Tibial artery (tissue), 4 donors: ENCODE data around the gene ZNF644.

Source experiments
- DNase-seq, 2 donors: peaks; one replicate each; pipeline ENCODE4 v3.0.0-alpha.2; 2019
- H3K27ac ChIP-seq, 2 donors: fragments of 200-600 bp; sonication (generic) in 1 of 2; 1 replicate in 1 of 2; 2 replicates in 1 of 2; pipeline ENCODE4 v1.5.1; 2018 to 2019; ENCODE audit warnings: mild to moderate bottlenecking in 1 of 2
- H3K27me3 ChIP-seq, 2 donors: fragments of 200-600 bp; sonication (generic) in 1 of 2; one replicate each; pipeline versions ENCODE4 v1.5.1 to v1.6.0; 2016 to 2019
- H3K36me3 ChIP-seq, 3 donors: fragments of 200-600 bp; sonication (generic) in 2 of 3; one replicate each; pipeline ENCODE4 v1.5.1; 2016 to 2019; ENCODE audit warnings: mild to moderate bottlenecking in 2 of 3
- H3K4me1 ChIP-seq, 4 donors: fragments of 200-600 bp; sonication (generic) in 2 of 4; 1 replicate in 3 of 4; 2 replicates in 1 of 4; pipeline ENCODE4 v1.5.1; 2016 to 2019
- H3K4me3 ChIP-seq, 2 donors: fragments of 200-600 bp; sonication (generic) in 1 of 2; 1 replicate in 1 of 2; 2 replicates in 1 of 2; pipeline ENCODE4 v1.5.1; 2018 to 2019; ENCODE audit warnings: mild to moderate bottlenecking in 2 of 2
- H3K9me3 ChIP-seq, 3 donors: fragments of 200-600 bp; sonication (generic) in 1 of 3; one replicate each; pipeline ENCODE4 v1.5.1; 2016 to 2019
- intact Hi-C: fragments of 100-400 bp; cut with DNase I; formaldehyde crosslinking; loops from one replicate; pipeline ENCODE4 v1.15.0; 2023; ENCODE audit warnings: low total_unique reads
- TF ChIP-seq, protein P1 (sequence below), 2 experiments: fragments of 200-600 bp in 1 of 2; fragments of 450-650 bp in 1 of 2; IDR thresholded peaks; one replicate each; pipeline ENCODE4 v1.5.1; 2017 to 2019; ENCODE audit warnings: antibody characterized with exemption in 2 of 2, mild to moderate bottlenecking in 1 of 2, moderate library complexity in 1 of 2

ZNF644 gene

DNA sequence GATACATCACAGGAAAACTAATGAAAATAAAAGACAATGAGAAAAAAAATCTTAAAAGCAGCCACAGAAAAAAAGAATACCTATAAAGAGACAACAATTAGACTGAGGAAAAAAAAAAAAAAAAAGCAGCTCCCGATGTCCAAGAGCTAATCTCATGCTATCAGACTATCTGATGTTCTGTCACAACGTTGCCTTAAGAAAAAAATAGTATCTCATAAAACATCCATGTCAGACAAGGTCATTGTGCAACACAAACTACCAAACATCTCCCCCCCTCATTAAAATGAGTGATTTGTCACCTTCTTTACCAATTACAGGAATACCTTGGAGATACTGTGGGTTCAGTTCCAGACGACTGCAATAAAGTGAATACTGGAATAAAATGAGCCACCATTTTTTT, 68.9 kb downstream of the ZNF644 start:
- no peaks in the 10 kb centered on the region for H3K9me3 ChIP-seq
- no peak overlapping the region for H3K27ac ChIP-seq
- H3K36me3 ChIP-seq, result peaks cover 0 to 9% (median 0%) of the 10 kb centered on the region in 3 donors
- no peak overlapping the region for H3K4me3 ChIP-seq
- intact Hi-C loops, result no loop called here
- DNase-seq, result no peak
- TF ChIP-seq, protein P1, sequence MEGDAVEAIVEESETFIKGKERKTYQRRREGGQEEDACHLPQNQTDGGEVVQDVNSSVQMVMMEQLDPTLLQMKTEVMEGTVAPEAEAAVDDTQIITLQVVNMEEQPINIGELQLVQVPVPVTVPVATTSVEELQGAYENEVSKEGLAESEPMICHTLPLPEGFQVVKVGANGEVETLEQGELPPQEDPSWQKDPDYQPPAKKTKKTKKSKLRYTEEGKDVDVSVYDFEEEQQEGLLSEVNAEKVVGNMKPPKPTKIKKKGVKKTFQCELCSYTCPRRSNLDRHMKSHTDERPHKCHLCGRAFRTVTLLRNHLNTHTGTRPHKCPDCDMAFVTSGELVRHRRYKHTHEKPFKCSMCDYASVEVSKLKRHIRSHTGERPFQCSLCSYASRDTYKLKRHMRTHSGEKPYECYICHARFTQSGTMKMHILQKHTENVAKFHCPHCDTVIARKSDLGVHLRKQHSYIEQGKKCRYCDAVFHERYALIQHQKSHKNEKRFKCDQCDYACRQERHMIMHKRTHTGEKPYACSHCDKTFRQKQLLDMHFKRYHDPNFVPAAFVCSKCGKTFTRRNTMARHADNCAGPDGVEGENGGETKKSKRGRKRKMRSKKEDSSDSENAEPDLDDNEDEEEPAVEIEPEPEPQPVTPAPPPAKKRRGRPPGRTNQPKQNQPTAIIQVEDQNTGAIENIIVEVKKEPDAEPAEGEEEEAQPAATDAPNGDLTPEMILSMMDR (IDR thresholded peaks at IDR 0.05), result no peak
- peaks cover 0 to 6% (median 0%) of the 10 kb centered on the region in 4 donors for H3K4me1 ChIP-seq
- no peaks in the 10 kb centered on the region for H3K27me3 ChIP-seq

DNA sequence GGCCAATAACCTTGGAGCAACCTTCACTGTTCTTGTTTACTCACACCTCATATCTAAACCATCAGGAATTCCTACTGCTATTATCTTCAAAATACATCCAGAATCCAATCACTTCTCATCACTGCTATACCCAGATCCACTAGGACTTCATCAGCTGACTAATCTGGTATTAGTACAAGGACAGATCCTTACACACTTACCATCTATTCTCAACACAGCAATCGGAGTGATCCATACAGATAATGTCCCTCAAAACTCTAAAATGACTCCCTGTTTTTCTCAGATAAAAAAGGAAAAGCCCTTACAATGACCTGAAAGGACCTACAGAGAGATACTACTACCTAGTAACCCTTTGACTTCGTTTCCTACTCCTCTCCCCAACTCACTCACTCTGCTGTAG, 70.8 kb downstream of the ZNF644 start:
- Histone ChIP-seq H3K27me3 (no peaks in the 10 kb centered on the region), H3K36me3 (peaks cover 0 to 9% (median 0%) of the 10 kb centered on the region in 3 donors), H3K9me3 (no peaks in the 10 kb centered on the region), H3K27ac (no peak overlapping the region), H3K4me3 (no peak overlapping the region), H3K4me1 (peaks cover 0 to 15% (median 0%) of the 10 kb centered on the region in 4 donors)
- intact Hi-C loops, result no loop called here
- DNase-seq, result no peak
- TF ChIP-seq, protein P1 (IDR thresholded peaks at IDR 0.05), result no peak

DNA sequence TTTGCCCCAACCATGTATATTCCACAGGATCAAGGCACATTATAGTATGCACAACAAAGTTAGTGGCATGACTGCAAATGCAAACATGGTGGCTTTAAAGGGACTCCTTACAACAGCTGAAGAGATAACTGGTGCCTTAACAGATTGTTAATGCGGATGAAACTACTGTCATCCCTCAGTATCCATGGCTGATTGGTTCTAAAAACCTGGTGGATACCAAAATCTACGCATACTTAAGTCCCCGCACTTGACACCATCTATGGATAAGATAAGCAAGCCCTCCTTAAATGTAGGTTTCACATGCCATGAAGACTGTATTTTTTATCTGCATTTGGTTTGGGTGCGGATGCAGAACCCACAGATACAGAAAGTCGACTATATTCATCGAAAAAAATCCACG, 73.5 kb downstream of the ZNF644 start:
- DNase-seq, result no peak
- Histone ChIP-seq H3K27ac (no peak overlapping the region), H3K36me3 (peaks cover 0 to 5% (median 0%) of the 10 kb centered on the region in 3 donors), H3K27me3 (no peaks in the 10 kb centered on the region), H3K9me3 (no peaks in the 10 kb centered on the region), H3K4me1 (peaks cover 0 to 15% (median 0%) of the 10 kb centered on the region in 4 donors), H3K4me3 (no peak overlapping the region)
- intact Hi-C loops, result no loop called here
- TF ChIP-seq, protein P1 (IDR thresholded peaks at IDR 0.05), result no peak

DNA sequence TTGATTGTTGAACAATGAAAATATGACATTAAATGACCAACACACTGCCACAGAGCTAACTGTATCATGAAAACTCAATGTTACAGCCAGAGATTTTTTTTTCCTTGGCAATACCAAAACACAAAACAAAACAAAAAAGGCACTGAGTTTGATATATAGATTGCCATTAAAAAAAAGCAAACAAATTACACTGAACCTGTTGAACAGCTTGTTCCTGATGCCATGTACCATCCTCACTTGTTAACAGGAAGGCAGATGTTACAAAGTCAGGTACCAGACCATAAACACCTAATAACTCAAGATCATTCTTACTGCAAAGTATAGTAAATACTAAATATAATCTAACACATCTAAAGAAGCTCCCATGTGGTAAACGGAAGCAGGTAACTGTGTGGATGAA, 75.2 kb downstream of the ZNF644 start:
- Histone ChIP-seq H3K27ac (no peak overlapping the region), H3K27me3 (no peaks in the 10 kb centered on the region), H3K4me3 (no peak overlapping the region), H3K4me1 (peaks cover 0 to 15% (median 0%) of the 10 kb centered on the region in 4 donors), H3K9me3 (no peaks in the 10 kb centered on the region), H3K36me3 (peaks cover 0 to 5% (median 0%) of the 10 kb centered on the region in 3 donors)
- DNase-seq, result no peak
- intact Hi-C loops, result no loop called here
- TF ChIP-seq, protein P1 (IDR thresholded peaks at IDR 0.05), result no peak

- Histone ChIP-seq H3K4me1 (peaks cover 0 to 15% (median 0%) of the 10 kb centered on the region in 4 donors), H3K27me3 (no peaks in the 10 kb centered on the region), H3K9me3 (no peaks in the 10 kb centered on the region), H3K27ac (no peak overlapping the region), H3K36me3 (peaks cover under 1 to 12% (median 6%) of the 10 kb centered on the region in 3 donors), H3K4me3 (no peak overlapping the region)
- no peak for DNase-seq
- intact Hi-C loops, result no loop called here
- TF ChIP-seq, protein P1 (IDR thresholded peaks at IDR 0.05), result no peak
These were observed 76.5 kb downstream of the ZNF644 start for GRCh38 chr1:90945287-90945686.

DNA sequence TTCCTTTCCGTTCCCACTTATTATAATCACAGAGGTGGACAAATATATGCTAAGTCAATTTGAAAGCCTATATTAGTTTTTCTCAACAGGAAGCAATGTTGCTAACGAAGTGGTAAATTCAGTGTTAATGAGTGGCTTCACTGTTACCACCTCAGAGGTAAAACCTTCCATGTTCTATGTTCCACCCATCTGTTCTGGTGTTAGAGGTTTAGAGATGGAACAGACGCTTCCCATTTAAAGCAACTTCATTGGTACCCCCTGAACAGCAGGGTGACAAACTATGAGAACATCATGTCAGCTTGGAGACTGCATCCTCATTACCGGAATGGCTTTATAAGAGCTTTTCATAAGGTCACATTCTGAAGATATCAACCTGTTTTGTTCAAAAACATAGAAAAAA, 77.9 kb downstream of the ZNF644 start:
- TF ChIP-seq, protein P1 (IDR thresholded peaks at IDR 0.05), result no peak
- intact Hi-C loops, result no loop called here
- H3K4me3 ChIP-seq, result no peak overlapping the region
- H3K27ac ChIP-seq, result no peak overlapping the region
- peaks cover 0 to 15% (median 0%) of the 10 kb centered on the region in 4 donors for H3K4me1 ChIP-seq
- no peak for DNase-seq
- H3K27me3 ChIP-seq, result no peaks in the 10 kb centered on the region
- H3K36me3 ChIP-seq, result peaks cover 8 to 17% (median 11%) of the 10 kb centered on the region in 3 donors
- no peaks in the 10 kb centered on the region for H3K9me3 ChIP-seq
